Osteocyte (in vitro differentiated cells): ENCODE data around the gene ZSCAN12. TPM values are rescaled to one million over a fixed set of nuclear protein-coding genes. Genes with fewer than 3 reads are reported as not detected.

ENCODE experiments used
- DNase-seq: peaks from one replicate; pipeline ENCODE4 v3.0.0; 2021; ENCODE audit warnings: mixed read lengths; ENCODE audit not compliant: unreplicated experiment; ENCODE audit errors: extremely low spot score
- H3K27ac Mint-ChIP-seq: one replicate; pipeline ENCODE4 v1.8.0; 2021; ENCODE audit warnings: mild to moderate bottlenecking, mixed read lengths; ENCODE audit not compliant: unreplicated experiment
- H3K27me3 Mint-ChIP-seq: one replicate; pipeline ENCODE4 v1.8.0; 2021; ENCODE audit warnings: mixed read lengths; ENCODE audit not compliant: unreplicated experiment
- H3K36me3 Mint-ChIP-seq: one replicate; pipeline ENCODE4 v1.8.0; 2021; ENCODE audit warnings: mixed read lengths; ENCODE audit not compliant: unreplicated experiment
- H3K4me1 Mint-ChIP-seq: one replicate; pipeline ENCODE4 v1.8.0; 2021; ENCODE audit warnings: mixed read lengths; ENCODE audit not compliant: unreplicated experiment
- H3K4me3 Mint-ChIP-seq: one replicate; pipeline ENCODE4 v1.8.0; 2021; ENCODE audit warnings: mild to moderate bottlenecking, moderate library complexity, mixed read lengths; ENCODE audit not compliant: unreplicated experiment
- H3K9me3 Mint-ChIP-seq: one replicate; pipeline ENCODE4 v1.8.0; 2021; ENCODE audit warnings: mixed read lengths; ENCODE audit not compliant: unreplicated experiment
- CTCF ChIP-seq: fragments of 200-600 bp; sonication (generic); IDR thresholded peaks from 2 replicates; pipeline ENCODE4 v1.5.0; 2021; ENCODE audit warnings: antibody characterized with exemption, mild to moderate bottlenecking, moderate library complexity
- total RNA-seq: library from RNA; stranded (reverse); gene quantifications from 2 replicates; pipeline ENCODE4 v1.2.1, GENCODE V29; 2021

Gene ZSCAN12
- total RNA-seq, 1 donor from 2014 or later: 4.5 TPM

DNA sequence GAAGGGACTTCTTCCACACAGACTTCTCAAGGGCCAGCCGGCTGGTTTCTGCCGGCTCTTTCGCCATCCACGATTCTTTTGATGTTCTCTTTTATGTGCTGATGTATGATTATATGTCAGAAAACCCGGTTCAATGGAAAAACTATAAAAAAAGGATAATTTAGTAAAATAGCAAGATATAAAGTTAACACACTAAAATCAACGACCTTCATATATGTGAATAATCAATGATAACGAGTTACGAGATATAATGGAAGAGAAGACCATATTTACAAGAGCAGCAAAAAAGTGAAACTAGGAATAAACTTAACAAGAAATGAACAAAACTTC lies 540 bp upstream of the ZSCAN12 start:
- H3K27ac Mint-ChIP-seq: peak overlapping the region; percentile 87
- H3K4me1 Mint-ChIP-seq: peaks cover 28% of the 10 kb centered on the region
- no peak for TF ChIP-seq CTCF
- peaks cover 10% of the 10 kb centered on the region for H3K9me3 Mint-ChIP-seq
- H3K4me3 Mint-ChIP-seq: peak overlapping the region; percentile 97
- no peak for DNase-seq
- H3K36me3 Mint-ChIP-seq: peaks cover 28% of the 10 kb centered on the region
- peaks cover 43% of the 10 kb centered on the region for H3K27me3 Mint-ChIP-seq

DNA sequence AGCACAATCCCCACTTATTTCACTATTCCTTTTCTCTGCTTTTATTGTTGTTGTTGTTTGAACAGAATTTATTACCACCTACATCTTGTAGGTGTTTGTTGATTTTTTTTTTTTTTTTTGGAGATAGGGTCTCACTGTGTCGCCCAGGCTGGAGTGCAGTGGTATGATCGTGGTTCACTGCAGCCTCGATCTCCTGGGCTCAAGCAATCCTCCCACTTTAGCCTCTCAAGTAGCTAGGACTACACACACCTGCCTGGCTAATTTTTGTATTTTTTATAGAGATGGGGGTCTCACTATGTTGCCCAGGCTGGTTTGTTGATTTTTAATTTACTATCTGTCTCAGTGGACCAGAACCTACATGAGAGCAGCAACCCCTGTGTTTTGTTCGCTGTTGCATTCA lies 3.6 kb downstream of the ZSCAN12 start:
- Mint-ChIP-seq H3K27ac (no peak overlapping the region), H3K4me3 (no peak overlapping the region), H3K27me3 (peaks cover 9% of the 10 kb centered on the region), H3K9me3 (peaks cover 9% of the 10 kb centered on the region), H3K36me3 (peaks cover 56% of the 10 kb centered on the region), H3K4me1 (peaks cover 29% of the 10 kb centered on the region)
- TF ChIP-seq CTCF: no peak
- no peak for DNase-seq

GRCh38 chr6:28393912-28394662 lies 5.5 kb downstream of the ZSCAN12 start:
- TF ChIP-seq CTCF: peak; percentile 44
- H3K27ac Mint-ChIP-seq: no peak overlapping the region
- peaks cover 67% of the 10 kb centered on the region for H3K36me3 Mint-ChIP-seq
- H3K27me3 Mint-ChIP-seq: no peaks in the 10 kb centered on the region
- peaks cover 24% of the 10 kb centered on the region for H3K4me1 Mint-ChIP-seq
- no peak for DNase-seq
- H3K9me3 Mint-ChIP-seq: no peaks in the 10 kb centered on the region
- no peak overlapping the region for H3K4me3 Mint-ChIP-seq

DNA sequence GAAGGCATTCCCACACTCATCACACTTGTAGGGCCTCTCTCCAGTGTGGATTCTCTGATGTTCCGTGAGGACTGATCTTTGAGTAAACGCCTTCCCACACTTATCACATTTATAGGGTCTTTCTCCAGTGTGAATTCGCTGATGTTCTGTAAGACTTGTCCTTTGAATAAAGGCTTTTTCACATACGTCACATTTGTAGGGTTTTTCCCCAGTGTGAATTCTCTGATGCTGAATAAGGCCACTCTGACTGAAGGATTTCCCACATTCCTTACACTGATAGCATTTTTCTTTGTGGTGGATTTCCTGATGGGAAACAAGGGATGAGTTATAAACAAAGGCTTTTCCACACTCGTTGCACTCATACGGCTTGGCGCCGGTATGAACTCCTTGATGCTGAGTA lies 8.9 kb downstream of the ZSCAN12 start:
- H3K4me1 Mint-ChIP-seq: peaks cover 4% of the 10 kb centered on the region
- no peak overlapping the region for H3K4me3 Mint-ChIP-seq
- H3K27me3 Mint-ChIP-seq: no peaks in the 10 kb centered on the region
- H3K9me3 Mint-ChIP-seq: no peaks in the 10 kb centered on the region
- no peak overlapping the region for H3K27ac Mint-ChIP-seq
- DNase-seq: no peak
- TF ChIP-seq CTCF: no peak
- H3K36me3 Mint-ChIP-seq: peaks cover 66% of the 10 kb centered on the region

GRCh38 chr6:28384143-28384533 lies 15.4 kb downstream of the ZSCAN12 start:
- no peaks in the 10 kb centered on the region for H3K27me3 Mint-ChIP-seq
- H3K36me3 Mint-ChIP-seq: peaks cover 56% of the 10 kb centered on the region
- peaks cover 8% of the 10 kb centered on the region for H3K4me1 Mint-ChIP-seq
- no peak overlapping the region for H3K27ac Mint-ChIP-seq
- TF ChIP-seq CTCF: no peak
- DNase-seq: no peak
- H3K9me3 Mint-ChIP-seq: peaks cover 6% of the 10 kb centered on the region
- H3K4me3 Mint-ChIP-seq: no peak overlapping the region
